ENCODE measurements around the gene DYRK4. TPM values are rescaled to one million over a fixed set of nuclear protein-coding genes. Genes with fewer than 3 reads are reported as not detected.

The DYRK4 gene
- total RNA-seq, 1 experiment from 2014 or later = 13.3 TPM

DNA sequence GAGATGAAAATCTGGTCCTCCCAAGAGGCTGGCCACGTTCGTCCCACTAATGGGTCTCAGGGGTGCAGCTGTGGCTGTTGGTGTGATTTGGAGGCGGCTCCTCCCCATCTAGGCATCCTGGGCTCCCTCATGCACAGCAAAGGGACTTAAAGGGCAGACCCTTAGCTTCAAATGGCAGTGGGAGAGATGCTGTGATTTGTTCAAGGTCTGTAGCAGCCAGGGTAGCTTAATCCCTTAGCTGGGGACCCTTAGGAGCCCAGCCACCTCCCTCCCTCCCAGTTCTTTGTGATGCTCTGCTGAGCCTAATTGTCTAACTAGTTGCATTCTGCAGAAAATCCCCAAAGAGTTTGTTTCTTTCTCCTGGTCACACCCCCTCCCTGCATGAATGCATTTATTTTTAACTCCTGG, 18.3 kb downstream of the DYRK4 start:
- H3K36me3 ChIP-seq (ENCODE audit: control insufficient read depth, insufficient read depth, low read length) = no peaks in the 10 kb centered on the region
- TF ChIP-seq TCF7L2 (IDR thresholded peaks at IDR 0.05; ENCODE audit: low read depth, low read length) (no peak), SIN3A (IDR thresholded peaks at IDR 0.05; ENCODE audit: borderline replicate concordance, insufficient read depth, low read depth, low read length) (no peak), POLR2AphosphoS5 (IDR thresholded peaks at IDR 0.05; ENCODE audit: low read depth, low read length) (no peak)
- TF ChIP-seq, protein P1, sequence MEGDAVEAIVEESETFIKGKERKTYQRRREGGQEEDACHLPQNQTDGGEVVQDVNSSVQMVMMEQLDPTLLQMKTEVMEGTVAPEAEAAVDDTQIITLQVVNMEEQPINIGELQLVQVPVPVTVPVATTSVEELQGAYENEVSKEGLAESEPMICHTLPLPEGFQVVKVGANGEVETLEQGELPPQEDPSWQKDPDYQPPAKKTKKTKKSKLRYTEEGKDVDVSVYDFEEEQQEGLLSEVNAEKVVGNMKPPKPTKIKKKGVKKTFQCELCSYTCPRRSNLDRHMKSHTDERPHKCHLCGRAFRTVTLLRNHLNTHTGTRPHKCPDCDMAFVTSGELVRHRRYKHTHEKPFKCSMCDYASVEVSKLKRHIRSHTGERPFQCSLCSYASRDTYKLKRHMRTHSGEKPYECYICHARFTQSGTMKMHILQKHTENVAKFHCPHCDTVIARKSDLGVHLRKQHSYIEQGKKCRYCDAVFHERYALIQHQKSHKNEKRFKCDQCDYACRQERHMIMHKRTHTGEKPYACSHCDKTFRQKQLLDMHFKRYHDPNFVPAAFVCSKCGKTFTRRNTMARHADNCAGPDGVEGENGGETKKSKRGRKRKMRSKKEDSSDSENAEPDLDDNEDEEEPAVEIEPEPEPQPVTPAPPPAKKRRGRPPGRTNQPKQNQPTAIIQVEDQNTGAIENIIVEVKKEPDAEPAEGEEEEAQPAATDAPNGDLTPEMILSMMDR (IDR thresholded peaks at IDR 0.05) = no peak
- TF ChIP-seq, protein P2, sequence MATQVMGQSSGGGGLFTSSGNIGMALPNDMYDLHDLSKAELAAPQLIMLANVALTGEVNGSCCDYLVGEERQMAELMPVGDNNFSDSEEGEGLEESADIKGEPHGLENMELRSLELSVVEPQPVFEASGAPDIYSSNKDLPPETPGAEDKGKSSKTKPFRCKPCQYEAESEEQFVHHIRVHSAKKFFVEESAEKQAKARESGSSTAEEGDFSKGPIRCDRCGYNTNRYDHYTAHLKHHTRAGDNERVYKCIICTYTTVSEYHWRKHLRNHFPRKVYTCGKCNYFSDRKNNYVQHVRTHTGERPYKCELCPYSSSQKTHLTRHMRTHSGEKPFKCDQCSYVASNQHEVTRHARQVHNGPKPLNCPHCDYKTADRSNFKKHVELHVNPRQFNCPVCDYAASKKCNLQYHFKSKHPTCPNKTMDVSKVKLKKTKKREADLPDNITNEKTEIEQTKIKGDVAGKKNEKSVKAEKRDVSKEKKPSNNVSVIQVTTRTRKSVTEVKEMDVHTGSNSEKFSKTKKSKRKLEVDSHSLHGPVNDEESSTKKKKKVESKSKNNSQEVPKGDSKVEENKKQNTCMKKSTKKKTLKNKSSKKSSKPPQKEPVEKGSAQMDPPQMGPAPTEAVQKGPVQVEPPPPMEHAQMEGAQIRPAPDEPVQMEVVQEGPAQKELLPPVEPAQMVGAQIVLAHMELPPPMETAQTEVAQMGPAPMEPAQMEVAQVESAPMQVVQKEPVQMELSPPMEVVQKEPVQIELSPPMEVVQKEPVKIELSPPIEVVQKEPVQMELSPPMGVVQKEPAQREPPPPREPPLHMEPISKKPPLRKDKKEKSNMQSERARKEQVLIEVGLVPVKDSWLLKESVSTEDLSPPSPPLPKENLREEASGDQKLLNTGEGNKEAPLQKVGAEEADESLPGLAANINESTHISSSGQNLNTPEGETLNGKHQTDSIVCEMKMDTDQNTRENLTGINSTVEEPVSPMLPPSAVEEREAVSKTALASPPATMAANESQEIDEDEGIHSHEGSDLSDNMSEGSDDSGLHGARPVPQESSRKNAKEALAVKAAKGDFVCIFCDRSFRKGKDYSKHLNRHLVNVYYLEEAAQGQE (IDR thresholded peaks at IDR 0.05; ENCODE audit: insufficient read depth in 1 of 2, low read depth in 2 of 2, low read length in 1 of 2) = no peak
- in situ Hi-C loops (cut with HindIII; ENCODE audit: low pct_unique_long_range_greater_than_20kb, low sequenced_read_pairs) = no loop called here
- DNase-seq (ENCODE audit: low read depth, low spot score) (no peak), ATAC-seq (no peak)
- H3K27ac ChIP-seq (ENCODE audit: low read length) = no peak overlapping the region
- no TSS peak for BruUV-seq (replicated peaks)
- intact Hi-C loops (cut with micrococcal nuclease; ENCODE audit: unreplicated experiment) = no loop called here
- H3K27me3 ChIP-seq (ENCODE audit: control insufficient read depth, insufficient read depth, low read length) = no peaks in the 10 kb centered on the region
- no peak overlapping the region for H3K4me3 ChIP-seq (ENCODE audit: low read depth in 2 of 2, low read length in 2 of 2)
- CTCF ChIA-PET = no interaction called here
- no peaks in the 10 kb centered on the region for H3K9me3 ChIP-seq (ENCODE audit: control insufficient read depth, insufficient read depth, low read depth, low read length)
- POLR2A ChIA-PET = no interaction called here
- H3K4me1 ChIP-seq (ENCODE audit: control insufficient read depth, insufficient read depth, low read length) = no peaks in the 10 kb centered on the region

DNA sequence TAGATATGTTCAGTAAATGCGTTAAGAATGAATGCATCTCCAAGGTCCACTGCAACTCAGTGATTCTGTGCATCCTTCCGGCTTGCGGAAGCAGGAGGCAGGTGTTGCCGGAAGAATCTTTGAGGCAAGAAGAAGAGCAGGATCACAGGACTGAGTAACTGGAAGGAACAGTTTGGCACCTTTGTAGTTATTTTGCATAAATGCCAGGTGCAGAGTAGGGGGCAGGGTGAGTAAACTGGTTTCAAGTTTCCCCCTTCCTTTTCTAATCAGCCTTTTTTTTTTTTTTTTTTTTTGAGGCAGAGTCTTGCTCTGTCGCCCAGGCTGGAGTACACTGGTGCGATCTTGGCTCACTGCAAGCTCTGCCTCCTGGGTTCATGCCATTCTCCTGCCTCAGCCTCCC, 22.3 kb downstream of the DYRK4 start:
- ChIA-PET CTCF (no interaction called here), POLR2A (no interaction called here)
- in situ Hi-C loops (cut with HindIII; ENCODE audit: low pct_unique_long_range_greater_than_20kb, low sequenced_read_pairs) (no loop called here), intact Hi-C loops (cut with micrococcal nuclease; ENCODE audit: unreplicated experiment) (no loop called here)
- ATAC-seq (no peak), DNase-seq (ENCODE audit: low read depth, low spot score) (no peak)
- Histone ChIP-seq H3K4me1 (ENCODE audit: control insufficient read depth, insufficient read depth, low read length) (no peaks in the 10 kb centered on the region), H3K9me3 (ENCODE audit: control insufficient read depth, insufficient read depth, low read depth, low read length) (no peaks in the 10 kb centered on the region), H3K27me3 (ENCODE audit: control insufficient read depth, insufficient read depth, low read length) (no peaks in the 10 kb centered on the region), H3K4me3 (ENCODE audit: low read depth in 2 of 2, low read length in 2 of 2) (no peak overlapping the region), H3K36me3 (ENCODE audit: control insufficient read depth, insufficient read depth, low read length) (no peaks in the 10 kb centered on the region), H3K27ac (ENCODE audit: low read length) (no peak overlapping the region)
- TF ChIP-seq, protein P2 (IDR thresholded peaks at IDR 0.05; ENCODE audit: insufficient read depth in 1 of 2, low read depth in 2 of 2, low read length in 1 of 2) = no peak
- TF ChIP-seq POLR2AphosphoS5 (IDR thresholded peaks at IDR 0.05; ENCODE audit: low read depth, low read length) (no peak), TCF7L2 (IDR thresholded peaks at IDR 0.05; ENCODE audit: low read depth, low read length) (no peak), SIN3A (IDR thresholded peaks at IDR 0.05; ENCODE audit: borderline replicate concordance, insufficient read depth, low read depth, low read length) (no peak)
- TF ChIP-seq, protein P1 (IDR thresholded peaks at IDR 0.05) = no peak
- BruUV-seq (replicated peaks) = no TSS peak

Data from Panc1 (cell line).